ENCODE measurements around the gene LRRC56. TPM values are rescaled to one million over a fixed set of nuclear protein-coding genes. Genes with fewer than 3 reads are reported as not detected.

The LRRC56 gene
- total RNA-seq, 2 donors from 2014 or later = 3.0 to 4.3 TPM

DNA sequence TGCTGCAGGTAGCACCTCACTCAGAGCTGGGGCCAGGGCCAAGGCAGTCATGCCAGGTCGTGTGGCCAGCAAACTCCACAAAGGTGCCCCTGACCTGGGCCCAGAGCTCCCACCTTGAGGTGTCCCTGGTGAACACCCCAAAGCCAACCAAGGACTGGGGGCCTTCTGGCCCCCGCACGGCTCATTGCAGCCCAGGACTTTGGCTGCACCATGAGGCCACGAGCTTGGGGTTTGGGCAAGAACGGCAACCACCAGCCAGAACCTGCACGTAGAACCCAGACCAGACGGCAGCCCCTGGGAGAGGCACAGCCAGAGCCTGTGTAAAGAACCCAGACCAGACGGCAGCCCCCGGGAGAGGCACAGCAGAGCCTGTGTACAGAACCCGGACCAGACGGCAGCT, 7.8 kb downstream of the LRRC56 start:
- peaks cover 8% of the 10 kb centered on the region for H3K4me1 Mint-ChIP-seq
- H3K4me3 Mint-ChIP-seq = no peak overlapping the region
- Histone ChIP-seq H3K9me3 (ENCODE audit: control insufficient read depth, low read length) (no peaks in the 10 kb centered on the region), H3K9ac (ENCODE audit: extremely low read depth, low read length, poor library complexity, severe bottlenecking) (no peak overlapping the region), H3K27ac (ENCODE audit: low read depth, low read length) (no peak overlapping the region), H3K4me1 (ENCODE audit: control insufficient read depth, insufficient read depth, low read length) (peaks cover 5% of the 10 kb centered on the region), H3K36me3 (ENCODE audit: control insufficient read depth, insufficient read depth, low read length) (no peaks in the 10 kb centered on the region), H3K27me3 (ENCODE audit: control insufficient read depth, insufficient read depth, low read length, poor library complexity, severe bottlenecking) (no peaks in the 10 kb centered on the region), H3K4me3 (ENCODE audit: low read length) (no peak overlapping the region)
- no peaks in the 10 kb centered on the region for H3K27me3 Mint-ChIP-seq (ENCODE audit: insufficient read depth)
- DNase-seq = no peak
- H3K36me3 Mint-ChIP-seq (ENCODE audit: low read depth) = peaks cover 12% of the 10 kb centered on the region
- H3K9me3 Mint-ChIP-seq = peaks cover 5% of the 10 kb centered on the region
- H3K27ac Mint-ChIP-seq = no peak overlapping the region
- TF ChIP-seq, protein P1, sequence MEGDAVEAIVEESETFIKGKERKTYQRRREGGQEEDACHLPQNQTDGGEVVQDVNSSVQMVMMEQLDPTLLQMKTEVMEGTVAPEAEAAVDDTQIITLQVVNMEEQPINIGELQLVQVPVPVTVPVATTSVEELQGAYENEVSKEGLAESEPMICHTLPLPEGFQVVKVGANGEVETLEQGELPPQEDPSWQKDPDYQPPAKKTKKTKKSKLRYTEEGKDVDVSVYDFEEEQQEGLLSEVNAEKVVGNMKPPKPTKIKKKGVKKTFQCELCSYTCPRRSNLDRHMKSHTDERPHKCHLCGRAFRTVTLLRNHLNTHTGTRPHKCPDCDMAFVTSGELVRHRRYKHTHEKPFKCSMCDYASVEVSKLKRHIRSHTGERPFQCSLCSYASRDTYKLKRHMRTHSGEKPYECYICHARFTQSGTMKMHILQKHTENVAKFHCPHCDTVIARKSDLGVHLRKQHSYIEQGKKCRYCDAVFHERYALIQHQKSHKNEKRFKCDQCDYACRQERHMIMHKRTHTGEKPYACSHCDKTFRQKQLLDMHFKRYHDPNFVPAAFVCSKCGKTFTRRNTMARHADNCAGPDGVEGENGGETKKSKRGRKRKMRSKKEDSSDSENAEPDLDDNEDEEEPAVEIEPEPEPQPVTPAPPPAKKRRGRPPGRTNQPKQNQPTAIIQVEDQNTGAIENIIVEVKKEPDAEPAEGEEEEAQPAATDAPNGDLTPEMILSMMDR (conservative IDR thresholded peaks at IDR 0.05) = no peak
- WGBS, 2 experiments (ENCODE audit: insufficient coverage in 1 of 2, insufficient read length in 1 of 2) = 89 to 92% methylated on average over 10 to 11 of the region's 11 CpGs

DNA sequence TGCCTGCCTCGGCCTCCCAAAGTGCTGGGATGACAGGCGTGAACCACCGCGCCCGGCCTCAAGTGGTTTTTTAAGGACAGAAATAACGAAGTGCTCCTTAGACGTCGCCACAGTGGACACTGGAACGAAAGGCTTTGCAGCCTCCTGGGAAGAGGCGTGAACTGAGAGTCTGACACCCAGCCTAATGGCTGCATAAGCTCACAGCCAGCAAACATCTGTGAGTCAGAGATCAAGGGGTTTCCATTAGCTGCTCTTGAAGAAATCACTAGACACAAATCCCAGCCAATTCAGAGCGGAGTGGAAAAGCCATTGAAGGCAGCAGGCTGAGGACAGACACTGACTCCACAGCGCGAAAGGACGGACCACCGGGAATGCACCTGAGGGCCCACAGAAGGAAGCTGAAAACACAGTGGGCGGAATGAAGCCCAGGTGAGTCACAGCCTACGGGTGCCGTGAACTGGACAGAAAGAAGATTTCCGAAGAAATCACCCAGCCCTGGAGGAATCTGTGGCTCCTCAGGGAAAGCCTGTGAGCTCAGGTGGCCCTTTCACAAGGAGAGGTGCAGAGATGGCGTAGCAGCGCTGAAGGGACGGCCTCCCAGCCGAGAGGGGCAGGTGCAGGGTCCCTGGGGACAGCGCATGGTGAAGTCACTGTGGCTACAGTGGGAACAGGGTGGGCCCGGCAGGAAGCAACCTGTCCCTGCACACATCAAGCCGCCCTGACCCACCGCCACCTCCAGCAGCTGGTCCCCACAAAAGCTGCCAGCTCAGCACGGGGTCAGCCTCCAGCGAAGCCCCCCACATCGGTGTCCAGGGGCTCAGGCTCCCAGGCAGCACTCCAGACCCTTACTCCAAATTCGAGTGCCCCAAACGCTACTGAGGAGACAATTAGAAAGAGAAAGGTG, 11.6 kb downstream of the LRRC56 start:
- Histone ChIP-seq H3K27me3 (ENCODE audit: control insufficient read depth, insufficient read depth, low read length, poor library complexity, severe bottlenecking) (no peaks in the 10 kb centered on the region), H3K36me3 (ENCODE audit: control insufficient read depth, insufficient read depth, low read length) (no peaks in the 10 kb centered on the region), H3K27ac (ENCODE audit: low read depth, low read length) (no peak overlapping the region), H3K4me1 (ENCODE audit: control insufficient read depth, insufficient read depth, low read length) (peaks cover 5% of the 10 kb centered on the region), H3K9ac (ENCODE audit: extremely low read depth, low read length, poor library complexity, severe bottlenecking) (no peak overlapping the region), H3K9me3 (ENCODE audit: control insufficient read depth, low read length) (no peaks in the 10 kb centered on the region), H3K4me3 (ENCODE audit: low read length) (no peak overlapping the region)
- peaks cover 7% of the 10 kb centered on the region for H3K4me1 Mint-ChIP-seq
- H3K4me3 Mint-ChIP-seq = no peak overlapping the region
- H3K9me3 Mint-ChIP-seq = peaks cover 4% of the 10 kb centered on the region
- H3K27me3 Mint-ChIP-seq (ENCODE audit: insufficient read depth) = no peaks in the 10 kb centered on the region
- peak; percentile 74 for DNase-seq
- WGBS, 2 experiments (ENCODE audit: insufficient coverage in 1 of 2, insufficient read length in 1 of 2) = 88 to 90% methylated on average over 26 to 32 of the region's 32 CpGs
- H3K27ac Mint-ChIP-seq = peak overlapping the region; percentile 89
- TF ChIP-seq, protein P1 (conservative IDR thresholded peaks at IDR 0.05) = no peak
- peaks cover 8% of the 10 kb centered on the region for H3K36me3 Mint-ChIP-seq (ENCODE audit: low read depth)

DNA sequence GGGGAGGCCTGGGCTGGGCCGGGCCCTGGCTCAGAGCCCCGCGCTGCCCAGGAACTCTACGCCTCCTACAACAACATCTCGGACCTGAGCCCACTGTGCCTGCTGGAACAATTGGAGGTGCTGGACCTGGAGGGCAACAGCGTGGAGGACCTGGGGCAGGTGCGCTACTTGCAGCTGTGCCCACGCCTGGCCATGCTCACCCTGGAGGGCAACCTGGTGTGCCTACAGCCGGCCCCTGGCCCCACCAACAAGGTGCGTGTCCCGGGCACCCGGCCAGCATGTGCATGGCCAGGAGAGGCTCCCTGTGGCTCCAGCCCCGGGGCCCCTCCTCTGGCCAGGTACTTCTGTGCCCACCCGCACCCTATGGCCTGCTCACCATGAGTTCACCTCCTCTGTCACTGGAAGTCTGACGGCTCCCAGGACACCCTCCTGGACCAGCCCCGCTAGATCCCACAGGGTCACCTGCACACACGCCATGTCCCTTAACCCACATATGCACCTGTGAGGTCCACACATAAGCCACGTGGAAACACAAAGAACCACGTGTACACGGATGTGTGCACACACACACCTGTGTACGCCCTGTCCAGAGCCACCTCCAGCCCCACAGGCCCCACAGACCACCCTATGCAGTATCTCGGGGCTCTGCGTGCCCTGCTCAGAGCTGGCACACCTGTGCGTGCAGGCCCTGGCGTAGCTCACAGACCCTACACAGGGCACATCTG, 12.9 kb downstream of the LRRC56 start:
- H3K27me3 Mint-ChIP-seq (ENCODE audit: insufficient read depth) = peaks cover 1% of the 10 kb centered on the region
- no peak for DNase-seq
- H3K27ac ChIP-seq (ENCODE audit: low read depth, low read length) = no peak overlapping the region
- peaks cover 6% of the 10 kb centered on the region for H3K36me3 Mint-ChIP-seq (ENCODE audit: low read depth)
- no peak overlapping the region for H3K9ac ChIP-seq (ENCODE audit: extremely low read depth, low read length, poor library complexity, severe bottlenecking)
- WGBS, 2 experiments (ENCODE audit: insufficient coverage in 1 of 2, insufficient read length in 1 of 2) = 92 to 95% methylated on average over 20 to 25 of the region's 25 CpGs
- TF ChIP-seq, protein P1 (conservative IDR thresholded peaks at IDR 0.05) = no peak
- H3K9me3 ChIP-seq (ENCODE audit: control insufficient read depth, low read length) = no peaks in the 10 kb centered on the region
- no peak overlapping the region for H3K4me3 Mint-ChIP-seq
- H3K4me3 ChIP-seq (ENCODE audit: low read length) = no peak overlapping the region
- no peak overlapping the region for H3K27ac Mint-ChIP-seq
- H3K27me3 ChIP-seq (ENCODE audit: control insufficient read depth, insufficient read depth, low read length, poor library complexity, severe bottlenecking) = peaks cover under 1% of the 10 kb centered on the region
- H3K4me1 Mint-ChIP-seq = peaks cover 6% of the 10 kb centered on the region
- peaks cover 4% of the 10 kb centered on the region for H3K9me3 Mint-ChIP-seq
- no peaks in the 10 kb centered on the region for H3K36me3 ChIP-seq (ENCODE audit: control insufficient read depth, insufficient read depth, low read length)
- H3K4me1 ChIP-seq (ENCODE audit: control insufficient read depth, insufficient read depth, low read length) = peaks cover 5% of the 10 kb centered on the region
